SJCRH30 (cell line): ENCODE measurements around the gene DRAM1. TPM values are rescaled to one million over a fixed set of nuclear protein-coding genes. Genes with fewer than 3 reads are reported as not detected.

Experiments
- DNase-seq, 2 experiments: peaks; one replicate each; pipeline ENCODE4 v3.0.0-alpha.2; 2015 to 2020
- H3K27ac ChIP-seq: fragments of 250-450 bp; sonication (Bioruptor Pico); 2 replicates; pipeline ENCODE4 v1.5.1; 2020; ENCODE audit warnings: mild to moderate bottlenecking, moderate library complexity
- H3K27me3 ChIP-seq: fragments of 250-450 bp; sonication (Bioruptor Pico); 2 replicates; pipeline ENCODE4 v1.5.1; 2020; ENCODE audit warnings: mild to moderate bottlenecking, moderate library complexity
- H3K36me3 ChIP-seq: fragments of 250-450 bp; sonication (Bioruptor Pico); 2 replicates; pipeline ENCODE4 v1.5.1; 2020; ENCODE audit warnings: mild to moderate bottlenecking, moderate library complexity
- H3K4me1 ChIP-seq: fragments of 250-450 bp; sonication (Bioruptor Pico); 2 replicates; pipeline ENCODE4 v1.5.1; 2020; ENCODE audit warnings: mild to moderate bottlenecking, moderate library complexity
- H3K4me3 ChIP-seq: fragments of 250-450 bp; sonication (Bioruptor Pico); 2 replicates; pipeline ENCODE4 v1.5.1; 2020; ENCODE audit warnings: mild to moderate bottlenecking, moderate library complexity
- H3K9me3 ChIP-seq: fragments of 250-450 bp; sonication (Bioruptor Pico); replicated peaks from 2 replicates; pipeline ENCODE4 v1.5.1; 2020; ENCODE audit warnings: mild to moderate bottlenecking, moderate library complexity
- total RNA-seq: library from RNA; depleted of rRNA; stranded (reverse); fragments of >200 nt; shearing (Covaris generic); gene quantifications from 2 replicates; pipeline ENCODE4 v1.2.3, GENCODE V29; 2014; rRNA removed

The DRAM1 gene
- total RNA-seq, 1 experiment from 2014 or later: 0.12 TPM

- Histone ChIP-seq H3K27me3 (no peaks in the 10 kb centered on the region), H3K4me3 (no peak overlapping the region), H3K4me1 (no peaks in the 10 kb centered on the region), H3K27ac (no peak overlapping the region), H3K9me3 (no peaks in the 10 kb centered on the region), H3K36me3 (no peaks in the 10 kb centered on the region)
- DNase-seq: no peak
Observed at GRCh38 chr12:101957252-101957959, 80.0 kb downstream of the DRAM1 start.

- Histone ChIP-seq H3K27me3 (no peaks in the 10 kb centered on the region), H3K4me3 (no peak overlapping the region), H3K9me3 (no peaks in the 10 kb centered on the region), H3K4me1 (no peaks in the 10 kb centered on the region), H3K27ac (no peak overlapping the region), H3K36me3 (no peaks in the 10 kb centered on the region)
- DNase-seq: no peak
Observed at GRCh38 chr12:101959607-101960006, 82.2 kb downstream of the DRAM1 start.

GRCh38 chr12:101962486-101962885 is 85.1 kb downstream of the DRAM1 start:
- no peak overlapping the region for H3K27ac ChIP-seq
- no peak overlapping the region for H3K4me3 ChIP-seq
- H3K4me1 ChIP-seq: no peaks in the 10 kb centered on the region
- H3K27me3 ChIP-seq: no peaks in the 10 kb centered on the region
- no peak for DNase-seq
- H3K9me3 ChIP-seq: no peaks in the 10 kb centered on the region
- no peaks in the 10 kb centered on the region for H3K36me3 ChIP-seq

GRCh38 chr12:101963697-101964096 is 86.3 kb downstream of the DRAM1 start:
- no peaks in the 10 kb centered on the region for H3K36me3 ChIP-seq
- H3K9me3 ChIP-seq: no peaks in the 10 kb centered on the region
- H3K4me1 ChIP-seq: no peaks in the 10 kb centered on the region
- H3K27ac ChIP-seq: no peak overlapping the region
- DNase-seq: peak; percentile 5 to 6
- no peak overlapping the region for H3K4me3 ChIP-seq
- H3K27me3 ChIP-seq: no peaks in the 10 kb centered on the region

GRCh38 chr12:101966496-101966895 is 89.1 kb downstream of the DRAM1 start:
- Histone ChIP-seq H3K27ac (no peak overlapping the region), H3K4me3 (no peak overlapping the region), H3K4me1 (no peaks in the 10 kb centered on the region), H3K9me3 (no peaks in the 10 kb centered on the region), H3K27me3 (no peaks in the 10 kb centered on the region), H3K36me3 (no peaks in the 10 kb centered on the region)
- no peak for DNase-seq

GRCh38 chr12:101967506-101967905 is 90.1 kb downstream of the DRAM1 start:
- Histone ChIP-seq H3K9me3 (no peaks in the 10 kb centered on the region), H3K27me3 (no peaks in the 10 kb centered on the region), H3K4me1 (no peaks in the 10 kb centered on the region), H3K4me3 (no peak overlapping the region), H3K27ac (no peak overlapping the region), H3K36me3 (no peaks in the 10 kb centered on the region)
- no peak for DNase-seq

- no peaks in the 10 kb centered on the region for H3K4me1 ChIP-seq
- H3K4me3 ChIP-seq: no peak overlapping the region
- H3K36me3 ChIP-seq: no peaks in the 10 kb centered on the region
- no peak overlapping the region for H3K27ac ChIP-seq
- no peaks in the 10 kb centered on the region for H3K9me3 ChIP-seq
- H3K27me3 ChIP-seq: no peaks in the 10 kb centered on the region
- DNase-seq: no peak
Observed at GRCh38 chr12:101968770-101969169, 91.4 kb downstream of the DRAM1 start.

Other genes starting within 250 kb of the DRAM1 start
- gene CHPT1, start 179.9 kb upstream of the DRAM1 start, total RNA-seq: 19.7 and 22.4 TPM in 2 replicates
- gene SYCP3, start 138.1 kb upstream of the DRAM1 start, total RNA-seq: 0.03 and 0.04 TPM in 2 replicates
- 8.3 and 11.6 TPM in 2 replicates for gene GNPTAB, start 46.6 kb upstream of the DRAM1 start, total RNA-seq
- gene WASHC3, start 184.4 kb downstream of the DRAM1 start, total RNA-seq: 33.7 and 38.4 TPM in 2 replicates
- gene NUP37, start 242.5 kb downstream of the DRAM1 start, total RNA-seq: 49.4 and 63.5 TPM in 2 replicates
- 53.3 and 59.8 TPM in 2 replicates for gene PARPBP, start 242.6 kb downstream of the DRAM1 start, total RNA-seq